Measurements from ENCODE around the gene SERPINA1. TPM values are rescaled to one million over a fixed set of nuclear protein-coding genes. Genes with fewer than 3 reads are reported as not detected.

SERPINA1 gene
- total and polyA plus RNA-seq, 2 experiments from 2014 or later, result 0.69 to 2.6 TPM

DNA sequence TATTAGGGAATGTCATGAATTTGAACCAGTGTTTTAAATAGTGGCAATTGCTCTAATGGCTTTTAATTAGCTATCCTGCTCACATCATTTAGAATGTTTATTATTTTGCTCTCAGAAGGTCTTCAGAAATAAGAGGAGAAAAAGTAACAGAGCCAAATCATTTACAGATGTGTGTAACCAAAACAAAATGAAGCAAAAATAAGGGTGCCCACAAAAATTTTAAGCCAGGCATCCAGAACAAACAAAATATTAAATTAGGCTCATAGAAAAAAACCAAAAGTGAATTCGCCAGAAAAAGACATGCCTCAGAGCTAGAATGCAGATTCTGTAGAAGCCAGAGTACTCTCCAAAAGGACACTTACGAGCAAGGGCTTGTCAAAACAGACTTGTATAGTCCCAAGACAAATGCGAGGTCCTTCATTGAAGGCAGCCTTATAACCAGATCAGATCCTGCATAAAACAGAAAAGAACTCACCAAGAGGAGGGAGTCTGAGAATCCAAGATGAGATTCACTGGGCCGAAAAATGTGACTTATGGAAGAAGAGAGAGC is 20.2 kb upstream of the SERPINA1 start:
- Histone ChIP-seq H3K4me3 (no peak overlapping the region), H3K27me3 (no peaks in the 10 kb centered on the region), H3K36me3 (no peaks in the 10 kb centered on the region), H3K4me1 (ENCODE audit: low read depth) (no peaks in the 10 kb centered on the region), H3K27ac (no peak overlapping the region), H3K9me3 (ENCODE audit: low read depth) (no peaks in the 10 kb centered on the region)
- TF ChIP-seq, protein P1, sequence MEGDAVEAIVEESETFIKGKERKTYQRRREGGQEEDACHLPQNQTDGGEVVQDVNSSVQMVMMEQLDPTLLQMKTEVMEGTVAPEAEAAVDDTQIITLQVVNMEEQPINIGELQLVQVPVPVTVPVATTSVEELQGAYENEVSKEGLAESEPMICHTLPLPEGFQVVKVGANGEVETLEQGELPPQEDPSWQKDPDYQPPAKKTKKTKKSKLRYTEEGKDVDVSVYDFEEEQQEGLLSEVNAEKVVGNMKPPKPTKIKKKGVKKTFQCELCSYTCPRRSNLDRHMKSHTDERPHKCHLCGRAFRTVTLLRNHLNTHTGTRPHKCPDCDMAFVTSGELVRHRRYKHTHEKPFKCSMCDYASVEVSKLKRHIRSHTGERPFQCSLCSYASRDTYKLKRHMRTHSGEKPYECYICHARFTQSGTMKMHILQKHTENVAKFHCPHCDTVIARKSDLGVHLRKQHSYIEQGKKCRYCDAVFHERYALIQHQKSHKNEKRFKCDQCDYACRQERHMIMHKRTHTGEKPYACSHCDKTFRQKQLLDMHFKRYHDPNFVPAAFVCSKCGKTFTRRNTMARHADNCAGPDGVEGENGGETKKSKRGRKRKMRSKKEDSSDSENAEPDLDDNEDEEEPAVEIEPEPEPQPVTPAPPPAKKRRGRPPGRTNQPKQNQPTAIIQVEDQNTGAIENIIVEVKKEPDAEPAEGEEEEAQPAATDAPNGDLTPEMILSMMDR (IDR thresholded peaks at IDR 0.05; ENCODE audit: low read depth, low read length), result no peak
- DNase-seq (ENCODE audit: low read depth in 1 of 2, low spot score in 1 of 2), result no peak

- Histone ChIP-seq H3K27me3 (no peaks in the 10 kb centered on the region), H3K4me3 (no peak overlapping the region), H3K27ac (no peak overlapping the region), H3K4me1 (ENCODE audit: low read depth) (no peaks in the 10 kb centered on the region), H3K9me3 (ENCODE audit: low read depth) (no peaks in the 10 kb centered on the region), H3K36me3 (no peaks in the 10 kb centered on the region)
- TF ChIP-seq, protein P1 (IDR thresholded peaks at IDR 0.05; ENCODE audit: low read depth, low read length), result no peak
- DNase-seq (ENCODE audit: low read depth in 1 of 2, low spot score in 1 of 2), result no peak
Measured at GRCh38 chr14:94407906-94408305, 19.5 kb upstream of the SERPINA1 start.

DNA sequence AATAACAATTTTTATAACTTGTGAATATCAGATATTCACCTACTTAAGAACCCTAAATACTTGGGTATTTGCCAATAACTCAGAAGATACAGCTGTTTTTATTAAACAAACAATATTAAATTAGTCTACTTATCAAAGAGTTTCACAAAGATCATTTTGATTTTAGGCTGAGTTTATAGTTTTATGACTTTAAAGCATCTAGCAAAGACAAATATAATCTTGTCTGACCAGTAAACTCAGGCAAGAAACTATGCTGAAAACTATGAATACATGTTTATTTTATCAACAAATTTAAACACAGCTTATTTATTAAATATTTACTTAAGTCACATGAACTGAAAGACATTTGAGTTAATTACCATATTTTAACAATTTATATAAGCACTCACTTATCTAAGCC is 18.5 kb upstream of the SERPINA1 start:
- Histone ChIP-seq H3K9me3 (ENCODE audit: low read depth) (no peaks in the 10 kb centered on the region), H3K4me3 (no peak overlapping the region), H3K27ac (no peak overlapping the region), H3K27me3 (no peaks in the 10 kb centered on the region), H3K4me1 (ENCODE audit: low read depth) (no peaks in the 10 kb centered on the region), H3K36me3 (no peaks in the 10 kb centered on the region)
- TF ChIP-seq, protein P1 (IDR thresholded peaks at IDR 0.05; ENCODE audit: low read depth, low read length), result no peak
- DNase-seq (ENCODE audit: low read depth in 1 of 2, low spot score in 1 of 2), result no peak

DNA sequence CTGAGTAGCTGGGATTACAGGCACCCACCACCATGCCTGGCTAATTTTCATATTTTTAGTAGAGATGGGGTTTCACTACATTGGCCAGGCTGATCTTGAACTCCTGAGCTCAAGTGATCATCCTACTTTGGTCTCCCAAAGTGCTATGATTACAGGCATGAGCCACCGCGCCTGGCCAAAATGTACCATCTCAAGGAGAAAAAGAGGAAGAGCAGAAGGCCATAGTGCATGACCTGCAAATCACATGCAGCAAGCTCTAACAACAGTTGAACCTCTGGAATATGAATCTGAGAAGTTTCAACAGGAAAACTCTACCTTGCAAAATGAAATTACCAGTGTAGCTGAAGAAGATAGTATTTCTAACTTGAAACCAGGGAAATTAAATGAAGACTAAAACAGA is 17.1 kb upstream of the SERPINA1 start:
- no peaks in the 10 kb centered on the region for H3K27me3 ChIP-seq
- H3K4me1 ChIP-seq (ENCODE audit: low read depth), result no peaks in the 10 kb centered on the region
- no peak for DNase-seq (ENCODE audit: low read depth in 1 of 2, low spot score in 1 of 2)
- no peaks in the 10 kb centered on the region for H3K9me3 ChIP-seq (ENCODE audit: low read depth)
- H3K36me3 ChIP-seq, result no peaks in the 10 kb centered on the region
- no peak overlapping the region for H3K27ac ChIP-seq
- no peak overlapping the region for H3K4me3 ChIP-seq
- TF ChIP-seq, protein P1 (IDR thresholded peaks at IDR 0.05; ENCODE audit: low read depth, low read length), result no peak

DNA sequence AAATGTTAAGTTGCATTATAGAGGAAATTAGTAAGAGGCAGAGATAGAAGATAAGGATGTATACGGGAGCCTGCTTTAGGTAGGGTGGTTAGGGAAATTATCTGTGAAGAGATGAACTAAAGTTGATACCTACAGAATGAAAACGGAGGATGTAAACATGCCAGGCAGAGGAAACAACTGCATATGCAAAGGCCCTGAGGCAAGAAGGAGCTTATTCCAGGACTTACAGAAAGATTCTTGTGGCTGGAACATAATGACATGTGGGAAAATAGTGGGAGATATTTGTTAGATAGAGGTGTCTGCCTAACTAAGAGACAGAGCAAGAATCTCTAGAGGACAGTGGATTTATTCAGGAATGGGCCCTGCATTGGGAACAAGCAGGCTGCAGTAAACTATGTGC is 16.2 kb upstream of the SERPINA1 start:
- Histone ChIP-seq H3K36me3 (no peaks in the 10 kb centered on the region), H3K4me1 (ENCODE audit: low read depth) (no peaks in the 10 kb centered on the region), H3K9me3 (ENCODE audit: low read depth) (no peaks in the 10 kb centered on the region), H3K27me3 (no peaks in the 10 kb centered on the region), H3K4me3 (no peak overlapping the region), H3K27ac (no peak overlapping the region)
- no peak for DNase-seq (ENCODE audit: low read depth in 1 of 2, low spot score in 1 of 2)
- TF ChIP-seq, protein P1 (IDR thresholded peaks at IDR 0.05; ENCODE audit: low read depth, low read length), result no peak
